IMR-90 (cell line): Measurements from ENCODE around the gene NRP1. TPM values are rescaled to one million over a fixed set of nuclear protein-coding genes. Genes with fewer than 3 reads are reported as not detected.

Experiments
- ATAC-seq: fragments of 200-7000 bp; cut with Tn5 transposase; 2 replicates; pipeline ENCODE4 v1.9.1; 2020; ENCODE audit warnings: low read depth, mild to moderate bottlenecking, moderate library complexity
- BruUV-seq: library from RNA; stranded (reverse); fragments of 400-500 nt; replicated peaks from 2 replicates; lab custom pipeline; 2021; lab: Mats Ljungman, UMichigan
- CTCF ChIA-PET: fragments of 300-600 bp; formaldehyde crosslinking; extraction: SDS; loops from one replicate; lab custom pipeline; 2021; ENCODE audit warnings: antibody characterized with exemption; lab: Yijun Ruan, JAX
- POLR2A ChIA-PET: fragments of 300-600 bp; sonication (Branson Sonifier 250); formaldehyde crosslinking; loops from one replicate; lab custom pipeline; 2022; ENCODE audit warnings: antibody characterized with exemption; ENCODE audit not compliant: unreplicated experiment; lab: Charles Lee
- DNase-seq: peaks from one replicate; pipeline ENCODE4 v3.0.0; 2013
- H2AFZ ChIP-seq: replicated peaks from 2 replicates; pipeline ENCODE3; 2013; ENCODE audit warnings: low read length, mild to moderate bottlenecking; ENCODE audit not compliant: poor library complexity
- H2AK5ac ChIP-seq: 2 replicates; pipeline ENCODE4 v1.6.1; 2013; ENCODE audit warnings: low read depth, low read length, inconsistent platforms
- H2AK9ac ChIP-seq: replicated peaks from 2 replicates; pipeline ENCODE3; 2013; ENCODE audit warnings: mild to moderate bottlenecking, low read depth, low read length, moderate library complexity; ENCODE audit not compliant: poor library complexity
- H2BK120ac ChIP-seq: 2 replicates; pipeline ENCODE4 v1.6.1; 2013; ENCODE audit warnings: low read depth, low read length, inconsistent platforms
- H2BK15ac ChIP-seq: 3 replicates; pipeline ENCODE4 v1.6.1; 2013; ENCODE audit warnings: low read depth, low read length, inconsistent platforms
- H2BK20ac ChIP-seq: 2 replicates; pipeline ENCODE4 v1.6.1; 2013; ENCODE audit warnings: low read depth, mild to moderate bottlenecking, inconsistent platforms, low read length, moderate library complexity
- H2BK5ac ChIP-seq: 2 replicates; pipeline ENCODE4 v1.6.1; 2013; ENCODE audit warnings: mild to moderate bottlenecking, low read depth, low read length, inconsistent platforms; ENCODE audit not compliant: poor library complexity, severe bottlenecking
- H3K14ac ChIP-seq: replicated peaks from 2 replicates; pipeline ENCODE4 v1.6.1; 2013; ENCODE audit warnings: low read depth, low read length, inconsistent platforms
- H3K18ac ChIP-seq: 2 replicates; pipeline ENCODE4 v1.6.1; 2013; ENCODE audit warnings: low read depth, low read length, control low read depth
- H3K23ac ChIP-seq: 2 replicates; pipeline ENCODE4 v1.6.1; 2013; ENCODE audit warnings: low read depth, low read length, inconsistent platforms
- H3K27ac ChIP-seq: 2 replicates; pipeline ENCODE4 v1.5.1; 2013; ENCODE audit warnings: mild to moderate bottlenecking, control low read depth, low read length; ENCODE audit not compliant: insufficient read depth
- H3K27me3 ChIP-seq: 2 replicates; pipeline ENCODE4 v1.6.1; 2013; ENCODE audit warnings: low read length; ENCODE audit not compliant: control insufficient read depth, insufficient read depth
- H3K36me3 ChIP-seq: 2 replicates; pipeline ENCODE4 v1.6.1; 2013; ENCODE audit warnings: low read length, mixed read lengths; ENCODE audit not compliant: control insufficient read depth, insufficient read depth
- H3K4ac ChIP-seq: 2 replicates; pipeline ENCODE4 v1.6.1; 2013; ENCODE audit warnings: low read depth, low read length, inconsistent platforms
- H3K4me1 ChIP-seq: 2 replicates; pipeline ENCODE4 v1.6.1; 2013; ENCODE audit warnings: low read length, mixed read lengths; ENCODE audit not compliant: control insufficient read depth, insufficient read depth
- H3K4me2 ChIP-seq: 2 replicates; pipeline ENCODE4 v1.6.1; 2013; ENCODE audit warnings: low read depth, mild to moderate bottlenecking, control low read depth, low read length, moderate library complexity
- H3K4me3 ChIP-seq: 2 replicates; pipeline ENCODE4 v1.5.1; 2013; ENCODE audit warnings: low read depth, mild to moderate bottlenecking, control low read depth, low read length, moderate library complexity; ENCODE audit not compliant: insufficient read depth
- H3K56ac ChIP-seq: 2 replicates; pipeline ENCODE4 v1.6.1; 2013; ENCODE audit warnings: low read length, inconsistent platforms; ENCODE audit not compliant: insufficient read depth; ENCODE audit errors: extremely low read depth
- H3K79me1 ChIP-seq, 2 experiments: 2 replicates each; pipeline ENCODE4 v1.6.1; 2013; ENCODE audit warnings: low read length in 2 of 2, inconsistent platforms in 1 of 2, low read depth in 1 of 2
- H3K9ac ChIP-seq: 2 replicates; pipeline ENCODE4 v1.6.1; 2013; ENCODE audit warnings: low read depth, low read length, control low read depth
- H3K9me1 ChIP-seq: 2 replicates; pipeline ENCODE4 v1.6.1; 2013; ENCODE audit warnings: low read length, inconsistent platforms; ENCODE audit not compliant: insufficient read depth
- H3K9me3 ChIP-seq: 2 replicates; pipeline ENCODE4 v1.6.1; 2013; ENCODE audit warnings: low read length; ENCODE audit not compliant: control insufficient read depth, insufficient read depth
- H4K20me1 ChIP-seq: 2 replicates; pipeline ENCODE4 v1.6.1; 2013; ENCODE audit warnings: low read length, inconsistent platforms; ENCODE audit not compliant: insufficient read depth
- H4K5ac ChIP-seq: 2 replicates; pipeline ENCODE4 v1.6.1; 2013; ENCODE audit warnings: mild to moderate bottlenecking, low read depth, low read length, control low read depth
- H4K8ac ChIP-seq, 2 experiments: 2 replicates each; pipeline ENCODE4 v1.6.1; 2013; ENCODE audit warnings: low read depth in 2 of 2, low read length in 2 of 2, control low read depth in 1 of 2, inconsistent platforms in 1 of 2
- H4K91ac ChIP-seq: 2 replicates; pipeline ENCODE4 v1.6.1; 2013; ENCODE audit warnings: low read depth, low read length, inconsistent platforms; ENCODE audit not compliant: insufficient read depth
- BHLHE40 ChIP-seq: fragments of 150-350 bp; IDR thresholded peaks from 2 replicates; pipeline ENCODE4 v1.6.1; 2016; ENCODE audit warnings: mild to moderate bottlenecking, low read depth, low read length
- CEBPB ChIP-seq: IDR thresholded peaks from 2 replicates; pipeline ENCODE4 v1.6.1; 2012; ENCODE audit warnings: low read depth, low read length, improper control_type of control experiment
- CHD1 ChIP-seq: IDR thresholded peaks from 2 replicates; pipeline ENCODE4 v1.6.1; 2012; ENCODE audit warnings: low read depth, low read length, improper control_type of control experiment
- FOS ChIP-seq: fragments of 150-350 bp; IDR thresholded peaks from 2 replicates; pipeline ENCODE4 v1.6.1; 2016; ENCODE audit warnings: low read depth, low read length
- MAFK ChIP-seq: IDR thresholded peaks from 2 replicates; pipeline ENCODE4 v1.6.1; 2012; ENCODE audit warnings: low read depth, low read length, improper control_type of control experiment
- MAZ ChIP-seq: IDR thresholded peaks from 2 replicates; pipeline ENCODE4 v1.6.1; 2012; ENCODE audit warnings: low read depth, mild to moderate bottlenecking, low read length, improper control_type of control experiment, moderate library complexity, borderline replicate concordance
- MXI1 ChIP-seq: IDR thresholded peaks from 2 replicates; pipeline ENCODE4 v1.6.1; 2012; ENCODE audit warnings: low read depth, mild to moderate bottlenecking, low read length, moderate library complexity, borderline replicate concordance
- POLR2A ChIP-seq: IDR thresholded peaks from 2 replicates; pipeline ENCODE4 v1.6.1; 2012; ENCODE audit warnings: mild to moderate bottlenecking, low read depth, low read length
- RAD21 ChIP-seq: IDR thresholded peaks from 2 replicates; pipeline ENCODE4 v1.6.1; 2012; ENCODE audit warnings: low read length, improper control_type of control experiment
- RCOR1 ChIP-seq: IDR thresholded peaks from 2 replicates; pipeline ENCODE4 v1.6.1; 2012; ENCODE audit warnings: mild to moderate bottlenecking, low read length, improper control_type of control experiment; ENCODE audit not compliant: insufficient replicate concordance
- SMC3 ChIP-seq: fragments of 150-350 bp; IDR thresholded peaks from 2 replicates; pipeline ENCODE4 v1.6.1; 2016; ENCODE audit warnings: low read depth, mild to moderate bottlenecking, antibody characterized with exemption, low read length, moderate library complexity
- WGBS, 2 experiments: methylation state at CpG; one replicate each; pipeline versions ENCODE4 v1.1.5 to v1.1.7; 2013; ENCODE audit warnings: missing lambda C conversion rate in 2 of 2; ENCODE audit not compliant: insufficient read length in 1 of 2; ENCODE audit errors: extremely low coverage in 2 of 2; 5-methylcytosine and 5-hydroxymethylcytosine counted together
- dilution Hi-C: fragments of 300-500 bp; cut with HindIII; formaldehyde crosslinking; loops from one replicate; pipeline ENCODE4 v1.14.3; 2018; ENCODE audit warnings: low sequenced_read_pairs; ENCODE audit not compliant: unreplicated experiment
- in situ Hi-C: fragments of 300-500 bp; cut with MboI; formaldehyde crosslinking; loops from 3 replicates; pipeline ENCODE4 v1.14.3; 2019; ENCODE audit warnings: low sequenced_read_pairs, inconsistent platforms, mixed read lengths
- intact Hi-C: fragments of 100-400 bp; cut with micrococcal nuclease; formaldehyde crosslinking; loops from 2 replicates; pipeline ENCODE4 v1.10.0; 2022
- polyA plus RNA-seq, 3 experiments: library from polyadenylated mRNA; depleted of rRNA; stranded (reverse); fragments of >200 nt; gene quantifications; 2 replicates each; pipeline ENCODE4 v1.2.3, GENCODE V29; 2012; ENCODE audit warnings: low replicate concordance in 1 of 3
- total RNA-seq: library from RNA; depleted of rRNA; stranded (reverse); fragments of >200 nt; gene quantifications from 2 replicates; pipeline ENCODE4 v1.2.3, GENCODE V29; 2012
- TF ChIP-seq, protein P1 (sequence below): fragments of 150-350 bp; IDR thresholded peaks from 2 replicates; pipeline ENCODE4 v1.6.1; 2017; ENCODE audit warnings: mild to moderate bottlenecking, antibody characterized with exemption, low read length, low read depth
- TF ChIP-seq, protein P2 (sequence below): fragments of 150-350 bp; IDR thresholded peaks from 2 replicates; pipeline ENCODE4 v1.6.1; 2016; ENCODE audit warnings: low read depth, mild to moderate bottlenecking, low read length, moderate library complexity, borderline replicate concordance
- TF ChIP-seq, protein P3 (sequence below): conservative IDR thresholded peaks from 2 replicates; pipeline ENCODE4 v1.5.1; 2012; ENCODE audit warnings: mild to moderate bottlenecking, low read depth, low read length, improper control_type of control experiment

The NRP1 gene
- total and polyA plus RNA-seq, 2 of the 4 experiments (the other 2 are of a cell fraction), result 108 to 227 TPM

DNA sequence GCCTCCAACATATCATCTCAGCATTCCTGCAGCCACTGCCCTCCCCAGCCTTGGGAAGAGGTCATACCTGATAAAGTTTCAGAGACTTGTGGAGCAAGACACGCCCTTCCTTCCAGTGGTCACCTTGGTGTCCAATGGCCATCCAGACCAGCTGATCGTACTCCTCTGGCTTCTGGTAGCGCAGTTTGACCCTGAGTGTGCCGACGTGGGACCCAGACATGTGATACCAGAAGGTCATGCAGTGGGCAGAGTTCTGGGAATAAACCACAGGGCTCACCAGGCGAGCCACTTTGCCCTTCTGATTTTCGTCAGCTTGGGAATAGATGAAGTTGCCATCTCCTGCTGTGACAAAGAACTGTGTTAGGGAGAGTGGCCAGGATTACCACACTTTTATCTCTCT lies 148.3 kb downstream of the NRP1 start:
- Histone ChIP-seq H3K9ac (no peak overlapping the region), H3K56ac (no peak overlapping the region), H3K4ac (no peak overlapping the region), H3K79me1 (peaks cover 0 to 12% of the 10 kb centered on the region in 2 experiments; a peak in 1 of 4 replicates), H4K91ac (no peak overlapping the region), H2BK5ac (no peak overlapping the region), H3K36me3 (peaks cover 29% of the 10 kb centered on the region), H4K8ac (no peak overlapping the region), H2AFZ (no peak overlapping the region), H3K27ac (no peak overlapping the region), H3K9me3 (no peaks in the 10 kb centered on the region), H3K18ac (no peak overlapping the region), H3K4me2 (no peak overlapping the region), H3K9me1 (peaks cover 14% of the 10 kb centered on the region), H3K23ac (no peak overlapping the region), H2BK15ac (no peak overlapping the region), H3K27me3 (no peaks in the 10 kb centered on the region), H3K4me3 (no peak overlapping the region), H4K20me1 (no peaks in the 10 kb centered on the region), H2AK9ac (no peak overlapping the region), H2BK20ac (no peak overlapping the region), H3K14ac (no peak overlapping the region), H4K5ac (no peak overlapping the region), H2AK5ac (no peak overlapping the region), H2BK120ac (no peak overlapping the region), H3K4me1 (no peaks in the 10 kb centered on the region)
- POLR2A ChIA-PET, result no interaction called here
- BruUV-seq, result no TSS peak
- in situ Hi-C loops, result no loop called here
- 100% methylated on average over 2 of the region's 7 CpGs; no CpG with 5 or more reads in 1 of the 2 experiments for WGBS, 2 experiments
- ATAC-seq, result no peak
- dilution Hi-C loops, result no loop called here
- DNase-seq, result no peak
- intact Hi-C loops, result no loop called here
- TF ChIP-seq BHLHE40, result no peak
- TF ChIP-seq, protein P1, sequence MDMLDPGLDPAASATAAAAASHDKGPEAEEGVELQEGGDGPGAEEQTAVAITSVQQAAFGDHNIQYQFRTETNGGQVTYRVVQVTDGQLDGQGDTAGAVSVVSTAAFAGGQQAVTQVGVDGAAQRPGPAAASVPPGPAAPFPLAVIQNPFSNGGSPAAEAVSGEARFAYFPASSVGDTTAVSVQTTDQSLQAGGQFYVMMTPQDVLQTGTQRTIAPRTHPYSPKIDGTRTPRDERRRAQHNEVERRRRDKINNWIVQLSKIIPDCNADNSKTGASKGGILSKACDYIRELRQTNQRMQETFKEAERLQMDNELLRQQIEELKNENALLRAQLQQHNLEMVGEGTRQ, result no peak
- TF ChIP-seq, protein P2, sequence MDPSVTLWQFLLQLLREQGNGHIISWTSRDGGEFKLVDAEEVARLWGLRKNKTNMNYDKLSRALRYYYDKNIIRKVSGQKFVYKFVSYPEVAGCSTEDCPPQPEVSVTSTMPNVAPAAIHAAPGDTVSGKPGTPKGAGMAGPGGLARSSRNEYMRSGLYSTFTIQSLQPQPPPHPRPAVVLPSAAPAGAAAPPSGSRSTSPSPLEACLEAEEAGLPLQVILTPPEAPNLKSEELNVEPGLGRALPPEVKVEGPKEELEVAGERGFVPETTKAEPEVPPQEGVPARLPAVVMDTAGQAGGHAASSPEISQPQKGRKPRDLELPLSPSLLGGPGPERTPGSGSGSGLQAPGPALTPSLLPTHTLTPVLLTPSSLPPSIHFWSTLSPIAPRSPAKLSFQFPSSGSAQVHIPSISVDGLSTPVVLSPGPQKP, result no peak
- no peak for TF ChIP-seq CHD1
- TF ChIP-seq CEBPB, result no peak
- TF ChIP-seq POLR2A, result no peak
- TF ChIP-seq MAZ, result no peak
- TF ChIP-seq FOS, result no peak
- no peak for TF ChIP-seq MXI1
- TF ChIP-seq, protein P3, sequence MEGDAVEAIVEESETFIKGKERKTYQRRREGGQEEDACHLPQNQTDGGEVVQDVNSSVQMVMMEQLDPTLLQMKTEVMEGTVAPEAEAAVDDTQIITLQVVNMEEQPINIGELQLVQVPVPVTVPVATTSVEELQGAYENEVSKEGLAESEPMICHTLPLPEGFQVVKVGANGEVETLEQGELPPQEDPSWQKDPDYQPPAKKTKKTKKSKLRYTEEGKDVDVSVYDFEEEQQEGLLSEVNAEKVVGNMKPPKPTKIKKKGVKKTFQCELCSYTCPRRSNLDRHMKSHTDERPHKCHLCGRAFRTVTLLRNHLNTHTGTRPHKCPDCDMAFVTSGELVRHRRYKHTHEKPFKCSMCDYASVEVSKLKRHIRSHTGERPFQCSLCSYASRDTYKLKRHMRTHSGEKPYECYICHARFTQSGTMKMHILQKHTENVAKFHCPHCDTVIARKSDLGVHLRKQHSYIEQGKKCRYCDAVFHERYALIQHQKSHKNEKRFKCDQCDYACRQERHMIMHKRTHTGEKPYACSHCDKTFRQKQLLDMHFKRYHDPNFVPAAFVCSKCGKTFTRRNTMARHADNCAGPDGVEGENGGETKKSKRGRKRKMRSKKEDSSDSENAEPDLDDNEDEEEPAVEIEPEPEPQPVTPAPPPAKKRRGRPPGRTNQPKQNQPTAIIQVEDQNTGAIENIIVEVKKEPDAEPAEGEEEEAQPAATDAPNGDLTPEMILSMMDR, result no peak
- TF ChIP-seq RAD21, result no peak
- no peak for TF ChIP-seq RCOR1
- no peak for TF ChIP-seq SMC3
- TF ChIP-seq MAFK, result no peak
- CTCF ChIA-PET, result no interaction called here
